Rectal smooth muscle tissue (tissue), 1 donor: ENCODE data around the gene CDHR4.
"Not testable (repeated sequence)": the region's sequence is repeated elsewhere in the genome, so short reads cannot be mapped to it uniquely, and the experiment has no call there.

Experiments
- H3K27ac ChIP-seq: one replicate; pipeline ENCODE4 v1.7.0; 2013; ENCODE audit warnings: low read depth, low read length, inconsistent platforms
- H3K27me3 ChIP-seq: one replicate; pipeline ENCODE4 v1.7.0; 2013; ENCODE audit warnings: low read length; ENCODE audit not compliant: control insufficient read depth, insufficient read depth
- H3K36me3 ChIP-seq: one replicate; pipeline ENCODE4 v1.7.0; 2013; ENCODE audit warnings: low read length; ENCODE audit not compliant: control insufficient read depth, insufficient read depth
- H3K4me1 ChIP-seq: one replicate; pipeline ENCODE4 v1.7.0; 2013; ENCODE audit warnings: low read length; ENCODE audit not compliant: control insufficient read depth, insufficient read depth
- H3K4me3 ChIP-seq: one replicate; pipeline ENCODE4 v1.7.0; 2013; ENCODE audit warnings: low read length
- H3K9ac ChIP-seq: one replicate; pipeline ENCODE4 v1.7.0; 2013; ENCODE audit warnings: low read length

The CDHR4 gene

GRCh38 chr3:49799761-49800160 lies at the start of gene CDHR4:
Gene CDHR4 (minus strand): TSS chr3:49799873. CDS start chr3:49799812, 61 bp downstream.
- Histone ChIP-seq H3K27ac (no peak within 1 kb of the TSS), H3K27me3 (no peaks in the 10 kb centered on the region)

DNA sequence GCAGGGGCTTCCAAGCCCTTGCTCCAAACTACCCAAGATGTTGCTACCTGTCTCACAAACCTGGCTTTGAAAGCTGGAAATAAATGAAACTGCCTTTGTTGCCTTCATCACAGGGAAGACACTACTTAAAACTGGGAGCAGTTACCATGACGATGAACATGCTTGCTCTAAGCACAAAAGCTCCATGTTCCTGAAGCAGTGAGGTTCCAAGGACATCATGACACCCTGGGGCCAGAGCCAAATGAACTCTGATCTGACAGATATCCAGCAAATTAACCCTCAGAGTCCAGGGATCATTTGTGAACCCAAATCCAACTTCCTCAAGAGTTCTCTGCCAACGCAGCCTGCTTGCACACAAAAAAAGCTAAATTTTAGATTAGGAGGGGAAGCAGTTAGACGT lies 46.0 kb upstream of the CDHR4 start:
- no peaks in the 10 kb centered on the region for H3K27me3 ChIP-seq
- H3K4me1 ChIP-seq, result no peaks in the 10 kb centered on the region
- no peaks in the 10 kb centered on the region for H3K36me3 ChIP-seq
- H3K27ac ChIP-seq, result no peak overlapping the region
- H3K9ac ChIP-seq, result no peak overlapping the region
- H3K4me3 ChIP-seq, result no peak overlapping the region

More at GRCh38 chr3:49799761-49800160, at the start of gene CDHR4:
- Histone ChIP-seq H3K4me1 (peaks cover 3% of the 10 kb centered on the region), H3K4me3 (no peak within 1 kb of the TSS), H3K36me3 (no peaks in the 10 kb centered on the region), H3K9ac (no peak within 1 kb of the TSS)

- Histone ChIP-seq H3K27ac (no peak overlapping the region), H3K27me3 (no peaks in the 10 kb centered on the region), H3K36me3 (no peaks in the 10 kb centered on the region), H3K4me1 (peaks cover under 1% of the 10 kb centered on the region), H3K4me3 (no peak overlapping the region), H3K9ac (no peak overlapping the region)
These were observed 45.0 kb upstream of the CDHR4 start for GRCh38 chr3:49844464-49845183.

DNA sequence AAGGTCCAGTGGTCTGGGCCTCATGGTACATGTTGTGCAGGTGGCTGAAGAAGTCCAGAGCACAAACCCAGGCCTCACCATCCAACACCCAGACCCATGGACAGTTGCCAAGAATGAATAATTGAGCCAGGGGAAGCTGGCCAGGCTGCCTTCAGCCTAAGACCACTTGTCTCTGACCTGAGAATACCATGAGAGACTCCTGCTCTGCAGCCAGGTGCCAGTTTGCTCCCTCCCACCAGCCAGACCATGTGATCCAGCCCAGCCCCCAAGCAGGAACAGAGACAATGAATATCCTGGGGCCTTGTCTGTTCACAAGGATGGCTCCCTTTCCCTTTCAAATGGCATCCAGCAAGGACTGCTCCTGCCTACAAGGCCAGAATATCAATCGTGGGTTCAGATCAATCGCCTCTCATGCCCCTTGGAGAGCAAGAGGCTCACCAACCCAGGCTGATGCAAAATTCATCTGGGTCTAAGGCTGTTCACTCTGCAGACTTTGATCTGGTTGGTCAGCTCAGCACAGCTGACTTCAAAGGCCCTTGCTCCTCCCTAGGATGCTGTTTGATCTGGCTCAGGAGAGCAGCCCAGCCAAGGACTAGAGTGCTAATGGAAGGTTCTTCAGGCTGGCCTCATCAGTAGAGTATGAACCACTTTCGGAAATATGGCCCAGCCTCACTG lies 43.3 kb upstream of the CDHR4 start:
- Histone ChIP-seq H3K27ac (no peak overlapping the region), H3K9ac (no peak overlapping the region), H3K36me3 (no peaks in the 10 kb centered on the region), H3K4me1 (peaks cover 4% of the 10 kb centered on the region), H3K27me3 (no peaks in the 10 kb centered on the region), H3K4me3 (no peak overlapping the region)

- H3K36me3 ChIP-seq, result no peaks in the 10 kb centered on the region
- peaks cover 4% of the 10 kb centered on the region for H3K4me1 ChIP-seq
- H3K9ac ChIP-seq, result no peak overlapping the region
- H3K27ac ChIP-seq, result no peak overlapping the region
- no peak overlapping the region for H3K4me3 ChIP-seq
- H3K27me3 ChIP-seq, result no peaks in the 10 kb centered on the region
These were observed 42.1 kb upstream of the CDHR4 start for GRCh38 chr3:49841806-49842205.

- Histone ChIP-seq H3K9ac (no peak overlapping the region), H3K4me3 (no peak overlapping the region), H3K27ac (no peak overlapping the region), H3K27me3 (no peaks in the 10 kb centered on the region), H3K36me3 (no peaks in the 10 kb centered on the region), H3K4me1 (peaks cover 4% of the 10 kb centered on the region)
These were observed 41.5 kb upstream of the CDHR4 start for GRCh38 chr3:49841126-49841696.

- Histone ChIP-seq H3K4me1 (peaks cover 4% of the 10 kb centered on the region), H3K9ac (no peak overlapping the region), H3K4me3 (no peak overlapping the region), H3K27ac (no peak overlapping the region), H3K36me3 (no peaks in the 10 kb centered on the region), H3K27me3 (no peaks in the 10 kb centered on the region)
These were observed 40.7 kb upstream of the CDHR4 start for GRCh38 chr3:49840388-49840787.

DNA sequence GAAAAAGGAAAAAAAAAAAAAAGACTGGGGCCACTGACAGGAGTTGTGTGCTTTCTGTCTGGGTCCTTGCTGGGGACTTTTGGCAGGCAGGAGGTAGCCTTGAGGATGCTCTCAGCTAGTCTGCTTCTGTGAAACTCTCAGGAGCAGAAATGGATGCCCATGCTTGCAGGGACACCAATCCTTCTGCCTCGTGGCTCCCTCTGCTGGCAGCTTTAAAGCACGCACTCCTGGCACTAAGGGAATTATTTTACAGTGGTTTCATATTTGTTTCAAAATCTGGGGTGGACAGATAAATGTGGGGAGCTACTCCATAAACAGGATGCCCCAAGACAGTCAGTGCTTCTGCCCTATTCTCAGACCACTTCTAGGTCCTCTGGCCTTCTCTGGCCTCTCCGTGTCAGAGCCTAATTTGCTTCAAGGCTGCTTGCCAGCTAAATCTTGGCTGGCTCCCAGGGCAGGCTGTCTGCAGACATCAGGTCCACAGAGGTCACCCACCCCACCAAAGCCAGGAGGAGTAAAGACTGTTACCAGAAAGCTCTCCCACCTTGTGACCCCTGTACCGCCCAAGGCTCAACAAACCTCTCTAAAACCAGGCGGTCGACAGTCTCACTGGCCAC lies 39.6 kb upstream of the CDHR4 start:
- H3K9ac ChIP-seq, result no peak overlapping the region

GRCh38 chr3:49831341-49831740 lies 31.7 kb upstream of the CDHR4 start:
- no peak overlapping the region for H3K4me3 ChIP-seq
- H3K36me3 ChIP-seq, result no peaks in the 10 kb centered on the region
- no peaks in the 10 kb centered on the region for H3K27me3 ChIP-seq
- H3K27ac ChIP-seq, result no peak overlapping the region
- H3K9ac ChIP-seq, result no peak overlapping the region
- H3K4me1 ChIP-seq, result no peaks in the 10 kb centered on the region

More for the DNA sequence above, 39.6 kb upstream of the CDHR4 start:
- H3K4me1 ChIP-seq, result peaks cover 4% of the 10 kb centered on the region
- no peaks in the 10 kb centered on the region for H3K27me3 ChIP-seq
- H3K27ac ChIP-seq, result no peak overlapping the region
- H3K4me3 ChIP-seq, result no peak overlapping the region
- H3K36me3 ChIP-seq, result no peaks in the 10 kb centered on the region

GRCh38 chr3:49826016-49826415 lies 26.3 kb upstream of the CDHR4 start:
- H3K4me3 ChIP-seq, result no peak overlapping the region
- H3K9ac ChIP-seq, result no peak overlapping the region
- no peaks in the 10 kb centered on the region for H3K36me3 ChIP-seq
- H3K4me1 ChIP-seq, result no peaks in the 10 kb centered on the region
- no peak overlapping the region for H3K27ac ChIP-seq
- no peaks in the 10 kb centered on the region for H3K27me3 ChIP-seq

DNA sequence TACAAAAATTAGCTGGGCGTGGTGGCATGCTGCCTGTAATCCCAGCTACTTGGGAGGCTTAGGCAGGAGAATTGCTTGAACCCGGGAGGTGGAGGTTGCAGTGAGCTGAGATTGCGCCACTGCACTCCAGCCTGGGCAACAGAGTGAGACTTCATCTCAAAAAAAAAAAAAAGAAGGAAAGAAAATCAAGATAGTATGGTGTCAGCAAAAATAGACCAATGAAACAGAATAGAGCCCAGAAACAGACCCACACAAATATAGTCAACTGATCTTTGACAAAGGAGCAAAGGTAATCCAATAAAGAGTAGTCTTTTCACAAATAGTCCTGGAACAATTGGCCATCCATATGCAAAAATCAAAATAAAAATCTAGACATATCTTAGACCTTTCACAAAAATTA lies 23.5 kb upstream of the CDHR4 start:
- H3K36me3 ChIP-seq, H3K27me3 ChIP-seq, H3K4me1 ChIP-seq, H3K9ac ChIP-seq, H3K4me3 ChIP-seq, H3K27ac ChIP-seq: not testable (repeated sequence)

GRCh38 chr3:49813497-49814174 lies 14.0 kb upstream of the CDHR4 start, which contains the start of gene UBA7:
Gene UBA7 (minus strand): TSS chr3:49813953. CDS start chr3:49813787, 166 bp downstream.
- Histone ChIP-seq H3K9ac (peak within 1 kb of the TSS; percentile 63), H3K4me1 (peaks cover 13% of the 10 kb centered on the region), H3K27ac (peak within 1 kb of the TSS; percentile 69)

More at GRCh38 chr3:49813497-49814174, 14.0 kb upstream of the CDHR4 start, which contains the start of gene UBA7:
- peak within 1 kb of the TSS; percentile 87 for H3K4me3 ChIP-seq
- H3K36me3 ChIP-seq, result peaks cover 16% of the 10 kb centered on the region
- H3K27me3 ChIP-seq, result no peaks in the 10 kb centered on the region
